Activated naive CD8-positive, alpha-beta T cell treated with anti-CD3 and anti-CD28 coated beads, Interleukin-2, amount 10 ng/mL, durations not matched to agents 7 days and 5 days (primary cell): ENCODE results near the gene ASCC3. TPM values are rescaled to one million over a fixed set of nuclear protein-coding genes. Genes with fewer than 3 reads are reported as not detected.

Source experiments
- ATAC-seq: fragments of 150-1000 bp; cut with Tn5 transposase; one replicate; pipeline ENCODE4 v1.10.0; 2021; ENCODE audit warnings: low read depth, moderate library complexity
- POLR2A ChIA-PET: fragments of 350-600 bp; sonication (Branson Sonifier 250); formaldehyde crosslinking; loops from one replicate; lab custom pipeline; 2021; ENCODE audit warnings: antibody characterized with exemption; lab: Charles Lee
- DNase-seq: peaks from one replicate; pipeline ENCODE4 v3.0.0; 2021
- H3K27ac Mint-ChIP-seq: one replicate; pipeline ENCODE4 v1.8.0; 2022; ENCODE audit warnings: mild to moderate bottlenecking, mixed read lengths
- H3K27me3 Mint-ChIP-seq: one replicate; pipeline ENCODE4 v1.8.0; 2022; ENCODE audit warnings: mild to moderate bottlenecking, moderate library complexity, mixed read lengths
- H3K36me3 Mint-ChIP-seq: one replicate; pipeline ENCODE4 v1.8.0; 2021; ENCODE audit warnings: mild to moderate bottlenecking, mixed read lengths
- H3K4me1 Mint-ChIP-seq: one replicate; pipeline ENCODE4 v1.8.0; 2021; ENCODE audit warnings: mixed read lengths
- H3K4me3 Mint-ChIP-seq: one replicate; pipeline ENCODE4 v1.8.0; 2022; ENCODE audit warnings: mild to moderate bottlenecking, moderate library complexity, mixed read lengths
- H3K9me3 Mint-ChIP-seq: one replicate; pipeline ENCODE4 v1.8.0; 2021; ENCODE audit warnings: mixed read lengths
- total RNA-seq, 2 experiments: library from RNA; stranded (reverse); gene quantifications; one replicate each; pipeline ENCODE4 v1.2.3, GENCODE V29; 2021

ASCC3 gene
- total RNA-seq, 2 experiments from 2014 or later = 54.7 to 59.6 TPM

DNA sequence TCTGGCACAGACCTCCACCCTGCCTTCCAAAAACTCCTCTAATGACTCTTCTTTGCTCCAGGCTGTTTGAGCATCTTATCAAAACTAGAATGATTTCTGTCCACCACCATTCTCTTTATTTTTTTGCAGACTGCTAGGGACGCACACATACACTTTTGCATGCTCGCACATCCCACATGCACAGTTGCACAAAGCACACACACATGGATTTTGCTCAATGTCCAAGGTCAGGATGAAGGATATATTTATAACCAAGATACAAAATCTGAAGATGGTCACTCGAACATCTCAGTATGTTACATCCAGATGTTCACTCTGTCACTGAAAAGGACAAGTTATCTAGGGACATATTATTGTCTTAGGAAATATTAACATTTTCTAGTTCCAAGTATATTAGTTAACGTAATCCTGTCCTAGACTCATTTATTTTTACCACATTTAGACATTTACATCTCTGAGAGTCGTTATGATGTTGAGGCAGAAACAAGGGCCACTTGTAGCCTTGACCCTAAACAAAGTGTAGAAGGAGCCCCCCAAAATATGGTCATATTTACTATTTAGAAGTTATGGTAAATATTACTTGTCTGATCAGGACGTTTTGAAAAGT, 413.0 kb downstream of the ASCC3 start:
- POLR2A ChIA-PET = no interaction called here
- Mint-ChIP-seq H3K27me3 (peaks cover 89% of the 10 kb centered on the region), H3K36me3 (peaks cover 6% of the 10 kb centered on the region), H3K4me3 (no peak overlapping the region), H3K9me3 (peaks cover 4% of the 10 kb centered on the region), H3K4me1 (peaks cover 8% of the 10 kb centered on the region), H3K27ac (peak overlapping the region; percentile 60)
- DNase-seq = no peak
- ATAC-seq = no peak

DNA sequence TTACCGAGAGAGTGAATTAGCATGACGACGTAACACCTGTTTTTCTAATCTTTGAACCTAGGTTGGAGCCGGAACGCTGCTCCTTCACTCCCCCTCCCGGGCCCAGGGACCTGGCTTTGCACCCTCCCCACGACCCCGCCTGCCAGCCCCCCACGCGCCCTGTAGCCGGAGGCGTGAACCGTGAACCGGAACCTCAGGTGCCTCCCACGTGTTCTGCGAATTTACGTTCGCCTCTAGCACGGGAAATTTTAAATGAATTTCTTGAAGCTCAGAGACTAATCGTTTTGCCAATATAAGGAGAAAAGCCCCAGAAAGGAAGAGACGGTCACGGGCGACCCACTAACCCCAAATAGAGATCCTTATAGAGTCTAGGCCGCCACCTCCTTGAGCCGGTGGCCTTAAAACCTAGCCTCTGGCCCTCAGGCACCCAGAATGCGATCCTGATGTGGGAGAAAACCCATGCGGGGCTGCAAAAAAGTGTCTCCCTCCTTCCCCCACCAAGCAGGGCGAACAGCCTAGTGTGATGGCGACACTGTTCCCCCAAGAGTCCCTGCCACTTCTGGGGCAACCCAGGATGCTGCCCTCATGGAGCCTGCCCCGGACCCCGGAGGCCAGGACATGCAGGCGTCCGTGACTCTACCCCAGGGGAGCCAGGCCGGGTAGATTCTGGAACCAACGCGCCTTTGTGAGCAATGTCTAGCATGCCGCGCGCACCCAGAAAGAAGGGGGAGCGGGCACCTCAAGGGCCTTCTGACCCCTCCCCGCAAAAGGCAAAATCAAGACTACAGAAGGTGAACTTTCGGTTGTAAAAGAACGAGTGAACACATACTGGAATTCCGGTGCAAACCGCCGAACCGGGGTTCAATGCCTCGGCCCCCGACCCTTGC, 413.8 kb downstream of the ASCC3 start:
- Mint-ChIP-seq H3K9me3 (peaks cover 4% of the 10 kb centered on the region), H3K36me3 (peaks cover 6% of the 10 kb centered on the region), H3K4me1 (peaks cover 8% of the 10 kb centered on the region), H3K4me3 (no peak overlapping the region), H3K27ac (no peak overlapping the region), H3K27me3 (peaks cover 92% of the 10 kb centered on the region)
- DNase-seq (no peak), ATAC-seq (no peak)
- POLR2A ChIA-PET = no interaction called here

DNA sequence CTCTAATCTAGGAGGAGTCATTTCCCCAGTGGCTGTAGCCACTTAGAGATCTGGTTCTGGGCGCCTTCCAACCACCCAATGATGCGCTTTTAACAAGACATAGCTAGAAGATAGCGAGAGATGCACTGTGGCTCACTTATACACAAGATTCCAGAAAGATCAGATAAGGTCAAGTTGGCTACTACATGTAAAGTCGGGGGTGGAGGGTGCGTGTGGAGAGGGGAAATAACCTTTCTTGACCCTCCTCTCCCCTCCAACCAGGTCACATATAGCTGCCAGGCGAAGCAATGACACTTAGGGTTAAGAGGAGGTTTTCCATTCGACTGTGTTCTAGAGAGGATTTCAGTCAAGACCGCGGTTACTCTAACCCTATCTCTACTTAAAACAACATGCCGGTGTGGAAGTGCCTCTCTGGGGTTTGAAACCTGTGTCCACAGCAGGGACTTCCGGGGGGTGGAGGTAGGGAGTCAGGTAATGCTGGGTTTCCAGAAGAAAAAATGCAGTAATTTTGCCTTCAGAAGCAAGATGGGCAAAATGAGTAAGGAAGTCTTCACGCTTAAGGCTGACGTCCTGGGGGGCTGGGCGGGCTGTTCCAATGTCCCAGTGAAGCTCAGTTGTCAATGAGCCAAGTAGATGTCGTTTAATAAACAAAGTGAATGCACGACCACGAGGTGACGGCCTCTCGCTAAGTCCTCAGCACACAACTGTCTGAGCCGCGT, 414.6 kb downstream of the ASCC3 start:
- Mint-ChIP-seq H3K9me3 (peaks cover 4% of the 10 kb centered on the region), H3K27me3 (peaks cover 92% of the 10 kb centered on the region), H3K36me3 (peaks cover 6% of the 10 kb centered on the region), H3K4me1 (peaks cover 10% of the 10 kb centered on the region), H3K4me3 (no peak overlapping the region), H3K27ac (peak overlapping the region; percentile 2)
- POLR2A ChIA-PET = no interaction called here
- DNase-seq = no peak
- no peak for ATAC-seq

DNA sequence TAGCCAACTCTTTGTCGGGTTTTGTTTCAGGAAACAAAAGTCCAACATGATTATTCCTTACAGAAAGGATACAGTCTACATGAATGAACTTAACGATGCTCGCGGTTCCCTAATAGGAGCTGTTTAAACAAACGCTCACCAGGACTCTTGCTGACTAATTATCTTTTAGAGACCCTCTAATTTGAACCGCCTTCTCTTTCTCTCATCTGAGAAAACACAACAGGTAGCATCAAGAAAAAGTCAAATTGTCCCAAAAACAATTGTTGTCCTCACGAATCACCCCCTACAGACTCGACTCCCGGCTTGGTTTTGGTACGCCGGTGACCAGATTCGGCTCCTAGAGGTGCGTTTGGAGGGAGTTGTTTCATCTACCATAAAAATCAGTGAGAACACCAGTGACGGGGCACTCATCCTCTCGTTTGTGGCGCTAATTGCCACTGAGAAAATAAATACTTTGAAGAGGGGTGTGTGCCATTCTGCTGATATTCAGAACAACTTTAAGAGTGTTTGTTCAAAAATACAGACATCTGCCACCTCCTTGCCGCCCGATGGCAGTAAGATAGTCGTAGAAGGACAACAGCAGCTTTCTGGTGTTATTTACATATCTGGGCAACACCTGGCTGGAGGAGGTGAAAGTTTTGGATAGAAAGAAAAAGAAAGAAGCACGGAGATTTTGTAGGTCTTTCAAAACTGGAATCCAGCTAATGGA, 415.3 kb downstream of the ASCC3 start:
- H3K4me3 Mint-ChIP-seq = no peak overlapping the region
- peaks cover 4% of the 10 kb centered on the region for H3K9me3 Mint-ChIP-seq
- H3K27ac Mint-ChIP-seq = peak overlapping the region; percentile 15
- H3K4me1 Mint-ChIP-seq = peaks cover 10% of the 10 kb centered on the region
- ATAC-seq (no peak), DNase-seq (no peak)
- POLR2A ChIA-PET = no interaction called here
- H3K36me3 Mint-ChIP-seq = peaks cover 6% of the 10 kb centered on the region
- H3K27me3 Mint-ChIP-seq = peaks cover 92% of the 10 kb centered on the region

DNA sequence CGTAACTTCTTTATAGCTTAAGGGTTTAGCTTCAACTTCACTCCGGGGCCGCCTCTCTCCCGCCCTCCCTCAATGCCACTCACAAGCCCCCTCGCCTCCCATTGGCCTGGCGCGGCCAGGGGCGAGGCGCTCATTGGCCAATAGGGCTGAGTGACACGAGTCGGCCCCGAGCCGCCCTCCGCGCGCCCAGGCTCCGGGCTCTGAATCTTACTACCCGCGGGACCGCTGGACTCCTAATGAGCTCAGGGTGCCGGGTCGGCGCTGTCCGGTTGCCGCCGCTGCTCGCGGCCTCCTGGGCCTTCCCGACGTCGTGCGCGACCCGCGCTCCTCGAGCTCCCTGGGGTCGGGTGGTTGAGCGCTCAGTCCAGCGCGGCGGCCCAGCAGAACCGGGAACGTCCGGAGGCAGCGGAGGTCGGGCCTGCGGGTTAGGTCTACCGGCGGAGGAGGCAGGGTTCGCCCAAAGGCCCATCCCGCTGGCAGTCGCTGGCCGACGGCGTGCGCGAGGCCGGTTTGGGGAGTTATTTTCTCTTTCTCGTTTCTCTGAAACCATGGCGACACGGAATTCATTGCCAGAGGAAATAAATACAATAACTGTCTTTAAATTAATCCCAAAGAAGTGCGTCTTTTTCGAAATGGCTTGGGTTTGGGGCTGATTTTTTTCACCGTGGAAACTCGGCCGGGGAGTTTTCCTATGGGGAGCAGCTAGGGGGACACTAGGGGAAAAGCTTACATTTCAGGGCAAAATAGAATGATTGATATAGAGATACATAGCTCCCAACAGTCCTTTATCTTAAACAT, 416.0 kb downstream of the ASCC3 start, which contains the start of gene SIM1:
SIM1 (minus strand) TSS at position 19 of the 798 bp plus-strand sequence. CDS start 1,453 bp downstream, outside the sequence.
- DNase-seq = peak; percentile 43
- no peak for ATAC-seq
- Mint-ChIP-seq H3K4me1 (peaks cover 10% of the 10 kb centered on the region), H3K4me3 (peak within 1 kb of the TSS; percentile 22), H3K27ac (peak within 1 kb of the TSS; percentile 48), H3K36me3 (peaks cover 6% of the 10 kb centered on the region), H3K9me3 (peaks cover 4% of the 10 kb centered on the region), H3K27me3 (peaks cover 92% of the 10 kb centered on the region)
- POLR2A ChIA-PET = no interaction called here

DNA sequence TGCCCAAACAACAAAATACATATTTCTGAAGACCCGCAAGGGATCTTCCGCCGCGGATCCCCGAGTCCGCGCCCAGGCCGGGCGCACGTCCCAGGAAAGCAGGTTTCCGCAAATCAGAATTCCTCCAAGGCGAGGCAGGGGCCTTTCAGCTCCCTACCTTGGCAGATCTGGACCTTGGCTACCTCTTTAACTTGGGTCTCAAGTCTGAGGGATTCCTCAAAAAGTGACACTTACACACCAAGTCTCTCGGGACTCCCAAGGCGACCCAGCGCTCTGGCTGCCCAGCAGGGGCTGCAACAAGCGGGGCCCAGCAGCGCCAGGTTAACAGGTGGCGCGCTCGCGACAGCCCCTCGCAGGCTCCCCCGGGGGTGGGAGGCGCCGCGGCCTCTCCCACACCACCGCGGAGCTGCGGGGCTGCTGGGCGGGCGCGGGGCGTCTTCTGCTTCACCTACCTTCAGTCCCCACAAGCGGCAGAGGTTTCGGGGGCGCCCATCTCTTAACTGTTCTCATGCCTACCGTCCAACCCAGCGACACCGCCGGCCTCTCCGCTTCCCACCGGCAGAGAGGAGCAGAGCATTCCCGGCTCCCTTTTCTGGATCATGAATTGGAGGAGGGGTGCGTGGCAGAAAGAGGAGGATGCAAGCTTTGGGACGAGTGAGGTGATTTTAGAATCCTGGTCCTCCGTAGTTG, 416.8 kb downstream of the ASCC3 start:
- H3K4me3 Mint-ChIP-seq = no peak overlapping the region
- H3K9me3 Mint-ChIP-seq = peaks cover 4% of the 10 kb centered on the region
- DNase-seq (peak; percentile 35), ATAC-seq (no peak)
- peaks cover 84% of the 10 kb centered on the region for H3K27me3 Mint-ChIP-seq
- peaks cover 6% of the 10 kb centered on the region for H3K36me3 Mint-ChIP-seq
- H3K4me1 Mint-ChIP-seq = peaks cover 10% of the 10 kb centered on the region
- H3K27ac Mint-ChIP-seq = no peak overlapping the region
- POLR2A ChIA-PET = no interaction called here

DNA sequence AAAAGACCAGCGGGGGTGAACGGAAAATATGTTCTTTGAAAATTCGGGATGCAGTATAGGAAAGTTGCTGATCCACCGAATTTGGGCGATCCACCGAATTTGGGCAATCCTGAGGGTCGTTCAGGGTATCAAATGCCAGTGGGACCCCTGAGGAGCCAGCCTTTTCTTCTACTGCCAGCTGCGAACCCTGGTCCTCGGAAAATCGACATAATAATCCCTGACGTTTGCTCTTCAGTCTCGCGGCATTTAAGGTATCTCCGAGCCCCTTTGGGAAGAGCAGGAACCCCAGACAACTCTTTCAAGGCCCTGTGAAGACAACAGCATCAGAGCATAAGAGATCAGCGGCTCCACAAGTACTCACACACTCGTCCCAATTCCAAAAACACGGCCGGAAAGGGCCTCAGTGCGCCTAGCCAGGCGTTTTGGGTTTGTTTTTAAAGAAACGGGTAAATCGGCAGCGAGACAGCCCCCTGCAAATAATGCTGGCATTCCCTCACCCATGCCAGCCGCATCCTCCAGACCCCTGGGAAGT, 417.4 kb downstream of the ASCC3 start:
- peaks cover 79% of the 10 kb centered on the region for H3K27me3 Mint-ChIP-seq
- H3K9me3 Mint-ChIP-seq = peaks cover 4% of the 10 kb centered on the region
- DNase-seq (no peak), ATAC-seq (no peak)
- H3K4me1 Mint-ChIP-seq = peaks cover 10% of the 10 kb centered on the region
- POLR2A ChIA-PET = no interaction called here
- H3K36me3 Mint-ChIP-seq = peaks cover 6% of the 10 kb centered on the region
- no peak overlapping the region for H3K4me3 Mint-ChIP-seq
- H3K27ac Mint-ChIP-seq = peak overlapping the region; percentile 48

DNA sequence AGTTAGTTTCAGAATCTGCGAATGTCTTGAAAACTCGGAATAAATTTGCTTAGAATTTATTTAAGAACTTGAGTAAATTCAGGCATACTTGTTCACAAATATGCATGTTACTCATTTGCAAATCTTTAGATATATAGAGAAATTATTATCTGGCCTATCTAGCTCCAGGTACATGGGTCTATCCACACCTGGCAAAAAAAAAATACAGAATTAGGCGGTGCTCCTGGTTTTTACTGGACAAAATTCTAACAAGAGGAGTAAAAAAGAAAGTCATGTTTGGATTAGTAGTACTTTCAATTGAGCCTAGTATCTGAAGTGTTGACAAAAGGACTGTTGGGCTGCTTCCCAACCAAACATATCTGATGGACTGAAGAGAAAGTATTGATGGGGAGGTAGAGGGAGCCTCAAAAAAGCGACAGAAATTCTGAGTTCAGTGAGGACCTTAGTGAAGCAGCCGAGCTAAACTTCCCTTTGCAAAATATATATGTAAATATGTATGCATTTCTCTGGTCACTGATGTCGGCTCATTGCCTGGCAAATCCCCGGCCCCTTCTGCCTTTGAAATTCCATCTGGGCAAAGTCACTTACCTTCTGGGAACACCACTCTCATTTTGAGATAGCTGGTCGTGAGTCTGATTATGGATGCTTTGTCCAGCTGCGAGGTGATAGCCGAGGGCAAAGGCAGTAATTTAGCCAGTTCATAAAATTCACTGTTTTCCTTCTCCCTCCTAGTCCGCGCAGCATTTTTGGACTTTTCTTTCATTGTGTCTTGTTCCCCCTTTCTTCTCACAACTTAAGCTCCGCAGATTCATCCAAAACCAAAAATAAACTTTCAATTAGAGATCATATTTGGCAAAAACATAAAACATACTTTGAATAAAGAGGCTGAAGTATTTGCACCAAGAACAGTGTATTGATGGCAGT, 418.2 kb downstream of the ASCC3 start:
- Mint-ChIP-seq H3K4me1 (peaks cover 10% of the 10 kb centered on the region), H3K27ac (peak overlapping the region; percentile 56), H3K27me3 (peaks cover 73% of the 10 kb centered on the region), H3K9me3 (peaks cover 3% of the 10 kb centered on the region), H3K4me3 (no peak overlapping the region), H3K36me3 (peaks cover 3% of the 10 kb centered on the region)
- DNase-seq = no peak
- ATAC-seq = no peak
- POLR2A ChIA-PET = no interaction called here

DNA sequence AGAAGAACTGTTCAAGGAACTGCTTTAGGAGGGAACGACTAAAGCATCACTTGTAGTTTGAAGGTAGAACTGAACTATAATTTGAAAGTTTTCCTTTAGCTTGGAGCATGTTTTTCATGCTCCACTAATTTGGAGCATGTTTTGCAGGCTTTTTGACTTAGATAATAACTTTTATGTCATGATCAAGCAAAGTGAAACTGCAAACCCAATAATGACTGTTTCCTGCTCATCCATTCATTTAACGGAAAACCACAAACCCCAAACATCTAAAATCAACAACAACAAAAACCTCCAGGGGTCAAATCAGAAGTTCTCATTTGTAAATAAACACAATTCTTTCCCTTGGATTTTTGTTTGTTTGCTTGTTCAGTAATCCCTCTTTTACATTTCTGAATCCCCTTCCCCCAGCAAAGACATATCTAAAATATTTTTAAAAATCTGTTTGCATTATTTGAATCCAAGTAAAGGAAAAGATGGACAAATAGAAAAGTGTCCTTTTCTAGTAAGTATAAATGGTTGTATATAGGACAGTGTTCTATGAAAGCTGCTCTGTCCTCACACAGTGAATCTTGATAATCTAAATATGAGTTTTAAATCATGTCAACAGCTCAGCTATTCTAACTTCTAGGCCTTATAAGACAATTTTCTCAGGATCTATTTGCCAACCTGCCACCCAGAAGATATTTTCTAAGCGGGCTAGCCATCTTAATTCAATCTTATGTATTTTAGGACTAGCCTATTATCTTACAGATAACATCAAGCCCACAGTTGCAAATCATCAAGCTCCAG, 419.0 kb downstream of the ASCC3 start:
- Mint-ChIP-seq H3K27me3 (peaks cover 64% of the 10 kb centered on the region), H3K4me1 (peaks cover 9% of the 10 kb centered on the region), H3K4me3 (no peak overlapping the region), H3K27ac (no peak overlapping the region), H3K36me3 (peaks cover 2% of the 10 kb centered on the region), H3K9me3 (peaks cover 3% of the 10 kb centered on the region)
- DNase-seq (no peak), ATAC-seq (no peak)
- POLR2A ChIA-PET = no interaction called here

DNA sequence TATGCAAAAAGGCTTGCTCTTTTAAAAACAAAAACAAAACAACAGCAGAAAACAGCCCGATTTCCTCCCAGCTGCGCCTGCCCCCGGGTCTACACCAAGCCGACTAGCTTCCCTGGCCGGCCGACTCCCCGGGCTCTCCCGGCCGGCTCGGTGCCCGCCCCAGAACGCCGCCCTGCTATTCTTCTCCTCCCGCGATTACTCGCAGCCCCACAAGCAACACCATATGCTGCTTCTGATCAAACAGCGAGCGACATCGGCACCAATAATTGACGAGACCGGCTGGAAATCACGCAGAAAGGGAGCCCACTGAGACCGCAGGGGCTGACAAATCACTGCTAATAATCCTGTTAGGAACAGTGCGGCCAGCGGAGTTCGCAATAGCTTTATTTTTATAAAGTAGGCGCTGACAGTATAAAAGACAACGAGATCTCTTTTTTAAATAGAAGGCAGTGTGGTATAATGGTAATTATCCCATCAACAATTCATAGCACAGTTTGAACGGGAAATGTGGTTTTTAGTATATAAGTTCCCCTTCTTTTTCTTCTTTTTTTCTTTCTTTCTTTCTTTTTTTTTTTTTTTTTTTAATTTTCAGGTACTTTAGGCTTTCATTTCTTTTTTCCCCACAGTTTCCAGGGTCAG, 419.7 kb downstream of the ASCC3 start:
- peaks cover 8% of the 10 kb centered on the region for H3K4me1 Mint-ChIP-seq
- ATAC-seq = no peak
- POLR2A ChIA-PET = no interaction called here
- H3K27ac Mint-ChIP-seq = no peak overlapping the region
- peaks cover 57% of the 10 kb centered on the region for H3K27me3 Mint-ChIP-seq
- peaks cover 2% of the 10 kb centered on the region for H3K36me3 Mint-ChIP-seq
- DNase-seq = no peak
- H3K9me3 Mint-ChIP-seq = peaks cover 7% of the 10 kb centered on the region
- no peak overlapping the region for H3K4me3 Mint-ChIP-seq
